IMR-90 (cell line): ENCODE results near the gene SLC35E2B. TPM values are rescaled to one million over a fixed set of nuclear protein-coding genes. Genes with fewer than 3 reads are reported as not detected.
"Not testable (repeated sequence)": the region's sequence is repeated elsewhere in the genome, so short reads cannot be mapped to it uniquely, and the experiment has no call there.

Source experiments
- ATAC-seq: fragments of 200-7000 bp; cut with Tn5 transposase; 2 replicates; pipeline ENCODE4 v1.9.1; 2020; ENCODE audit warnings: low read depth, mild to moderate bottlenecking, moderate library complexity
- BruUV-seq: library from RNA; stranded (reverse); fragments of 400-500 nt; replicated peaks from 2 replicates; lab custom pipeline; 2021; lab: Mats Ljungman, UMichigan
- CTCF ChIA-PET: fragments of 300-600 bp; formaldehyde crosslinking; extraction: SDS; loops from one replicate; lab custom pipeline; 2021; ENCODE audit warnings: antibody characterized with exemption; lab: Yijun Ruan, JAX
- POLR2A ChIA-PET: fragments of 300-600 bp; sonication (Branson Sonifier 250); formaldehyde crosslinking; loops from one replicate; lab custom pipeline; 2022; ENCODE audit warnings: antibody characterized with exemption; ENCODE audit not compliant: unreplicated experiment; lab: Charles Lee
- DNase-seq: peaks from one replicate; pipeline ENCODE4 v3.0.0; 2013
- H2AFZ ChIP-seq: replicated peaks from 2 replicates; pipeline ENCODE3; 2013; ENCODE audit warnings: low read length, mild to moderate bottlenecking; ENCODE audit not compliant: poor library complexity
- H2AK5ac ChIP-seq: 2 replicates; pipeline ENCODE4 v1.6.1; 2013; ENCODE audit warnings: low read depth, low read length, inconsistent platforms
- H2AK9ac ChIP-seq: replicated peaks from 2 replicates; pipeline ENCODE3; 2013; ENCODE audit warnings: mild to moderate bottlenecking, low read depth, low read length, moderate library complexity; ENCODE audit not compliant: poor library complexity
- H2BK120ac ChIP-seq: 2 replicates; pipeline ENCODE4 v1.6.1; 2013; ENCODE audit warnings: low read depth, low read length, inconsistent platforms
- H2BK15ac ChIP-seq: 3 replicates; pipeline ENCODE4 v1.6.1; 2013; ENCODE audit warnings: low read depth, low read length, inconsistent platforms
- H2BK20ac ChIP-seq: 2 replicates; pipeline ENCODE4 v1.6.1; 2013; ENCODE audit warnings: low read depth, mild to moderate bottlenecking, inconsistent platforms, low read length, moderate library complexity
- H2BK5ac ChIP-seq: 2 replicates; pipeline ENCODE4 v1.6.1; 2013; ENCODE audit warnings: mild to moderate bottlenecking, low read depth, low read length, inconsistent platforms; ENCODE audit not compliant: poor library complexity, severe bottlenecking
- H3K14ac ChIP-seq: replicated peaks from 2 replicates; pipeline ENCODE4 v1.6.1; 2013; ENCODE audit warnings: low read depth, low read length, inconsistent platforms
- H3K18ac ChIP-seq: 2 replicates; pipeline ENCODE4 v1.6.1; 2013; ENCODE audit warnings: low read depth, low read length, control low read depth
- H3K23ac ChIP-seq: 2 replicates; pipeline ENCODE4 v1.6.1; 2013; ENCODE audit warnings: low read depth, low read length, inconsistent platforms
- H3K27ac ChIP-seq: 2 replicates; pipeline ENCODE4 v1.5.1; 2013; ENCODE audit warnings: mild to moderate bottlenecking, control low read depth, low read length; ENCODE audit not compliant: insufficient read depth
- H3K27me3 ChIP-seq: 2 replicates; pipeline ENCODE4 v1.6.1; 2013; ENCODE audit warnings: low read length; ENCODE audit not compliant: control insufficient read depth, insufficient read depth
- H3K36me3 ChIP-seq: 2 replicates; pipeline ENCODE4 v1.6.1; 2013; ENCODE audit warnings: low read length, mixed read lengths; ENCODE audit not compliant: control insufficient read depth, insufficient read depth
- H3K4ac ChIP-seq: 2 replicates; pipeline ENCODE4 v1.6.1; 2013; ENCODE audit warnings: low read depth, low read length, inconsistent platforms
- H3K4me1 ChIP-seq: 2 replicates; pipeline ENCODE4 v1.6.1; 2013; ENCODE audit warnings: low read length, mixed read lengths; ENCODE audit not compliant: control insufficient read depth, insufficient read depth
- H3K4me2 ChIP-seq: 2 replicates; pipeline ENCODE4 v1.6.1; 2013; ENCODE audit warnings: low read depth, mild to moderate bottlenecking, control low read depth, low read length, moderate library complexity
- H3K4me3 ChIP-seq: 2 replicates; pipeline ENCODE4 v1.5.1; 2013; ENCODE audit warnings: low read depth, mild to moderate bottlenecking, control low read depth, low read length, moderate library complexity; ENCODE audit not compliant: insufficient read depth
- H3K56ac ChIP-seq: 2 replicates; pipeline ENCODE4 v1.6.1; 2013; ENCODE audit warnings: low read length, inconsistent platforms; ENCODE audit not compliant: insufficient read depth; ENCODE audit errors: extremely low read depth
- H3K79me1 ChIP-seq, 2 experiments: 2 replicates each; pipeline ENCODE4 v1.6.1; 2013; ENCODE audit warnings: low read length in 2 of 2, inconsistent platforms in 1 of 2, low read depth in 1 of 2
- H3K9ac ChIP-seq: 2 replicates; pipeline ENCODE4 v1.6.1; 2013; ENCODE audit warnings: low read depth, low read length, control low read depth
- H3K9me1 ChIP-seq: 2 replicates; pipeline ENCODE4 v1.6.1; 2013; ENCODE audit warnings: low read length, inconsistent platforms; ENCODE audit not compliant: insufficient read depth
- H3K9me3 ChIP-seq: 2 replicates; pipeline ENCODE4 v1.6.1; 2013; ENCODE audit warnings: low read length; ENCODE audit not compliant: control insufficient read depth, insufficient read depth
- H4K20me1 ChIP-seq: 2 replicates; pipeline ENCODE4 v1.6.1; 2013; ENCODE audit warnings: low read length, inconsistent platforms; ENCODE audit not compliant: insufficient read depth
- H4K5ac ChIP-seq: 2 replicates; pipeline ENCODE4 v1.6.1; 2013; ENCODE audit warnings: mild to moderate bottlenecking, low read depth, low read length, control low read depth
- H4K8ac ChIP-seq, 2 experiments: 2 replicates each; pipeline ENCODE4 v1.6.1; 2013; ENCODE audit warnings: low read depth in 2 of 2, low read length in 2 of 2, control low read depth in 1 of 2, inconsistent platforms in 1 of 2
- H4K91ac ChIP-seq: 2 replicates; pipeline ENCODE4 v1.6.1; 2013; ENCODE audit warnings: low read depth, low read length, inconsistent platforms; ENCODE audit not compliant: insufficient read depth
- WGBS, 2 experiments: methylation state at CpG; one replicate each; pipeline versions ENCODE4 v1.1.5 to v1.1.7; 2013; ENCODE audit warnings: missing lambda C conversion rate in 2 of 2; ENCODE audit not compliant: insufficient read length in 1 of 2; ENCODE audit errors: extremely low coverage in 2 of 2; 5-methylcytosine and 5-hydroxymethylcytosine counted together
- dilution Hi-C: fragments of 300-500 bp; cut with HindIII; formaldehyde crosslinking; loops from one replicate; pipeline ENCODE4 v1.14.3; 2018; ENCODE audit warnings: low sequenced_read_pairs; ENCODE audit not compliant: unreplicated experiment
- in situ Hi-C: fragments of 300-500 bp; cut with MboI; formaldehyde crosslinking; loops from 3 replicates; pipeline ENCODE4 v1.14.3; 2019; ENCODE audit warnings: low sequenced_read_pairs, inconsistent platforms, mixed read lengths
- intact Hi-C: fragments of 100-400 bp; cut with micrococcal nuclease; formaldehyde crosslinking; loops from 2 replicates; pipeline ENCODE4 v1.10.0; 2022
- polyA plus RNA-seq, 3 experiments: library from polyadenylated mRNA; depleted of rRNA; stranded (reverse); fragments of >200 nt; gene quantifications; 2 replicates each; pipeline ENCODE4 v1.2.3, GENCODE V29; 2012; ENCODE audit warnings: low replicate concordance in 1 of 3
- total RNA-seq: library from RNA; depleted of rRNA; stranded (reverse); fragments of >200 nt; gene quantifications from 2 replicates; pipeline ENCODE4 v1.2.3, GENCODE V29; 2012

Gene SLC35E2B
- total and polyA plus RNA-seq, 2 of the 4 experiments (the other 2 are of a cell fraction): 14.9 to 30.2 TPM

- intact Hi-C loops: not testable (repeated sequence)
- no CpG with 5 or more reads among the region's 19 CpGs for WGBS, 2 experiments
These were observed 6.5 kb upstream of the SLC35E2B start for GRCh38 chr1:1699061-1699460.

GRCh38 chr1:1697358-1698183, 5.0 kb upstream of the SLC35E2B start:
- no CpG with 5 or more reads among the region's 26 CpGs for WGBS, 2 experiments
- not testable (repeated sequence) for ATAC-seq, H4K5ac ChIP-seq

More at GRCh38 chr1:1699061-1699460, 6.5 kb upstream of the SLC35E2B start:
- H2BK5ac ChIP-seq, H3K4me2 ChIP-seq, H3K9me3 ChIP-seq, H2AK9ac ChIP-seq, H4K8ac ChIP-seq, H3K4ac ChIP-seq, POLR2A ChIA-PET, H3K27me3 ChIP-seq, H3K4me1 ChIP-seq, H2BK20ac ChIP-seq, H3K9ac ChIP-seq, H4K5ac ChIP-seq, dilution Hi-C loops, H2BK120ac ChIP-seq, ATAC-seq, H2AFZ ChIP-seq, BruUV-seq, H3K14ac ChIP-seq, H3K4me3 ChIP-seq, H2BK15ac ChIP-seq, H4K91ac ChIP-seq, H4K20me1 ChIP-seq, DNase-seq, H3K79me1 ChIP-seq, H3K36me3 ChIP-seq, CTCF ChIA-PET, H3K23ac ChIP-seq, in situ Hi-C loops, H2AK5ac ChIP-seq, H3K18ac ChIP-seq, H3K27ac ChIP-seq, H3K9me1 ChIP-seq, H3K56ac ChIP-seq: not testable (repeated sequence)

More at GRCh38 chr1:1697358-1698183, 5.0 kb upstream of the SLC35E2B start:
- H2AK9ac ChIP-seq, H2AK5ac ChIP-seq, H2BK120ac ChIP-seq, H3K23ac ChIP-seq, intact Hi-C loops, dilution Hi-C loops, H4K8ac ChIP-seq, H3K4ac ChIP-seq, POLR2A ChIA-PET, H2BK15ac ChIP-seq, H2AFZ ChIP-seq, H3K18ac ChIP-seq, H3K4me3 ChIP-seq, H3K36me3 ChIP-seq, H2BK20ac ChIP-seq, H3K4me1 ChIP-seq, DNase-seq, H3K27ac ChIP-seq, H3K56ac ChIP-seq, H3K14ac ChIP-seq, H3K79me1 ChIP-seq, H3K4me2 ChIP-seq, H3K9ac ChIP-seq, CTCF ChIA-PET, H3K9me1 ChIP-seq, H4K20me1 ChIP-seq, H3K9me3 ChIP-seq, H2BK5ac ChIP-seq, H3K27me3 ChIP-seq, H4K91ac ChIP-seq, BruUV-seq, in situ Hi-C loops: not testable (repeated sequence)
